ENCODE data around the gene CAMKK2. TPM values are rescaled to one million over a fixed set of nuclear protein-coding genes. Genes with fewer than 3 reads are reported as not detected.
"Not testable (repeated sequence)": the region's sequence is repeated elsewhere in the genome, so short reads cannot be mapped to it uniquely, and the experiment has no call there.

CAMKK2 gene
- polyA plus RNA-seq, 1 donor from 2014 or later, result 29.2 TPM

- Histone ChIP-seq H3K9me3 (ENCODE audit: low read length) (no peaks in the 10 kb centered on the region), H4K20me1 (ENCODE audit: insufficient read depth) (no peaks in the 10 kb centered on the region), H3K4me2 (ENCODE audit: low read length) (no peak overlapping the region), H3K4me3 (ENCODE audit: low read length) (no peak overlapping the region), H3K9ac (ENCODE audit: low read length) (no peak overlapping the region), H3K27ac (ENCODE audit: low read length) (no peak overlapping the region), H2AFZ (ENCODE audit: low read depth, low read length) (no peak overlapping the region), H3K79me2 (replicated peaks; ENCODE audit: insufficient read depth, low read length) (no peaks in the 10 kb centered on the region), H3F3A (ENCODE audit: insufficient read depth, low read length, poor library complexity, severe bottlenecking) (no peaks in the 10 kb centered on the region), H3K9me2 (ENCODE audit: insufficient read depth, low read length) (no peaks in the 10 kb centered on the region), H3K36me3 (ENCODE audit: insufficient read depth, low read length) (no peaks in the 10 kb centered on the region), H3K27me3 (ENCODE audit: insufficient read depth, low read depth, low read length) (no peaks in the 10 kb centered on the region)
- TF ChIP-seq EZH2 (IDR thresholded peaks at IDR 0.05; ENCODE audit: borderline replicate concordance, insufficient read depth, low read length, poor library complexity, severe bottlenecking), result no peak
- TF ChIP-seq POLR2AphosphoS5 (IDR thresholded peaks at IDR 0.05), result no peak
- no peak for TF ChIP-seq TAF1 (IDR thresholded peaks at IDR 0.05; ENCODE audit: low read depth)
- TF ChIP-seq RAD21 (conservative IDR thresholded peaks at IDR 0.05), result no peak
- TF ChIP-seq MXI1 (conservative IDR thresholded peaks at IDR 0.05; ENCODE audit: poor library complexity, severe bottlenecking), result no peak
- no peak for TF ChIP-seq SMC3 (conservative IDR thresholded peaks at IDR 0.05; ENCODE audit: poor library complexity)
- no peak for TF ChIP-seq EP300 (conservative IDR thresholded peaks at IDR 0.05; ENCODE audit: poor library complexity, severe bottlenecking)
- no peak for TF ChIP-seq CTCF (IDR thresholded peaks at IDR 0.05; ENCODE audit: poor library complexity, severe bottlenecking)
- TF ChIP-seq REST (IDR thresholded peaks at IDR 0.05; ENCODE audit: borderline replicate concordance), result no peak
Measured at GRCh38 chr12:121314431-121314830, 17.9 kb upstream of the CAMKK2 start.

- H4K20me1 ChIP-seq (ENCODE audit: insufficient read depth); H3K79me2 ChIP-seq (replicated peaks; ENCODE audit: insufficient read depth, low read length); H3K27me3 ChIP-seq (ENCODE audit: insufficient read depth, low read depth, low read length); H2AFZ ChIP-seq (ENCODE audit: low read depth, low read length); H3K9me2 ChIP-seq (ENCODE audit: insufficient read depth, low read length); H3K9me3 ChIP-seq (ENCODE audit: low read length); H3K27ac ChIP-seq (ENCODE audit: low read length); H3F3A ChIP-seq (ENCODE audit: insufficient read depth, low read length, poor library complexity, severe bottlenecking); H3K36me3 ChIP-seq (ENCODE audit: insufficient read depth, low read length); H3K4me3 ChIP-seq (ENCODE audit: low read length); H3K9ac ChIP-seq (ENCODE audit: low read length); H3K4me2 ChIP-seq (ENCODE audit: low read length): not testable (repeated sequence)
Measured at GRCh38 chr12:121310231-121310630, 13.7 kb upstream of the CAMKK2 start.

- H3K9me3 ChIP-seq (ENCODE audit: low read length); H3K27ac ChIP-seq (ENCODE audit: low read length); H2AFZ ChIP-seq (ENCODE audit: low read depth, low read length); H3K36me3 ChIP-seq (ENCODE audit: insufficient read depth, low read length); H3K79me2 ChIP-seq (replicated peaks; ENCODE audit: insufficient read depth, low read length); H3K9ac ChIP-seq (ENCODE audit: low read length); H4K20me1 ChIP-seq (ENCODE audit: insufficient read depth); H3K4me2 ChIP-seq (ENCODE audit: low read length); H3K4me3 ChIP-seq (ENCODE audit: low read length); H3K27me3 ChIP-seq (ENCODE audit: insufficient read depth, low read depth, low read length); H3K9me2 ChIP-seq (ENCODE audit: insufficient read depth, low read length); H3F3A ChIP-seq (ENCODE audit: insufficient read depth, low read length, poor library complexity, severe bottlenecking): not testable (repeated sequence)
Measured at GRCh38 chr12:121307397-121307796, 10.9 kb upstream of the CAMKK2 start.
